NCI-H2081 (cell line): Measurements from ENCODE around the gene CLSTN2.

Experiments used
- DNase-seq, 2 experiments: peaks; one replicate each; lab custom pipeline; 2025; lab: John Stamatoyannopoulos, UW

The CLSTN2 gene

DNA sequence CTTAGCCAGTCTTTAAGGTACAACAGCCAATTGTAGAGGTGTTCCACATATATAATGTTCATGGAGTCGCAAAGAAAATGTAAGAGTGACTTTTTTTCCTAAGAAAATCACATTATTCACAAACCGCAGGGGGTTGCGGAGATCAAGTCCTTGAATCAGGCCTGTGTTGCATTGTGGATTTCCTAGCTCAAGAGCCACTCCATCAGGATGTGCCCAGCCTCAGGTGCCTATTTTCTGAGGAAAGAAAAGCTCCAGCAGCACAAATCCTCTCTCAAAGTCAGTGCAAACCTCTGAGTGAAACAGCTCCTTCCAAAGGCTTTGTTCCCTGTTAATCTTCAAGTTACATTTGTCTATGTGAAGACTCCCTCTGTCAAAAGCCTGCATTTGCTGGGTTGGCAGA, 349.4 kb downstream of the CLSTN2 start:
- DNase-seq: no peak

GRCh38 chr3:140285380-140285779, 350.4 kb downstream of the CLSTN2 start:
- peak in 1 of 2 experiments; percentile 45 for DNase-seq

GRCh38 chr3:140288595-140288994, 353.6 kb downstream of the CLSTN2 start:
- DNase-seq: no peak

DNA sequence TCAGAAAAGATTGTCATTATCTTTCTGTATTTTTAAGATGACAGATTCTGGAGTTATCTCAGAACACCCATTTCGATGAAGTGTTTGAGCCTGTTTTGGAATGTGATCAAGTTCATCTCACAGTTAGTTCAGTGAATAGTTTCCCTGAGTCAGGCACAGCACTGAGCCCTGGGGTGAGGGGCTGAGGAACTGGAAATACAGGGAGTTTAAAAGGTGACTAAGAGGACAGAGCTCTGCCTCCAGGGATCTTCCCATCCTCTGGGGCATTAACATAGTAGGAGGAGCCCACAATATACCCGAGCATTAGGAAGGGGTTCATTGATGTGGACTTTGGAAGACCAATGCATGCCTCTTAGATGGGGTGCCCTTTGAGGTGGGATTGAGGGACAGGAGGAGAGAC, 355.1 kb downstream of the CLSTN2 start:
- DNase-seq: no peak

DNA sequence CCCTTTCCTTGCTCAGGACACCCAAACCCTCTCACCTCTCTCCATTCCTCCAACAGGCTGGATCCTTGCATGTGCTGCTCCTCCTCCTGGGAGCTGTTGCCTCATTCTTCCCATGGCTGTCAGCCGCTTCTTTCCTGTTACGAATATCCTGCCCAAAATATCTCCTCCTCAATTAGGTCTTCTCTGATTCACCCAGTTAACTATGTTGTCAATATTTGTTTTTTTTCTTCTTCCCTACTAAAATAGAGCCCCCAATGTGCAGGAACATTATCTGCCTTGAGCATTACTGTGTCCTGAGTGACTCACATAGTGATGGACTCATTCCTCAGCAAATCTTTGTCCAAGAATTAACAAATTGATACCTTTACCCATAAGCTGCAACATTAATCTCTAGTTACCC, 357.2 kb downstream of the CLSTN2 start:
- DNase-seq: no peak

DNA sequence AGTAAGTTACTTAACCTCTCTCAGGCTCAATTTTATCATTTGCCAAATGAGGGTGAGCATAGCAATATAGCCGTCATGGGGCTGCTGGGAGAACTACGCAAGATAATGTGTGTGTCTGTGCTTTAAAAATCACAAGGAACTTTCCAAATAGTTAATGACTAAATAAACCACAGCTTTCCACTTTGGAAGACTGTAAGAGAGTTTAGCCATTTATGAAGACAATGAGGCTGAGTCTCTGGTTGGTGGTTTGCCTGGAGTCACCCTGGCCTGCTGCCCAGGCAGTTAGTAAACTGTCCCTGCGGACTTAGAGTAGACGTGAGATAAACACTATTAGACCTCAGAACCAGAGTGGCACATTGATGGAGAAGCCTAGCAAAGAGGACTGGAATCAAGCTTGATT, 357.7 kb downstream of the CLSTN2 start:
- DNase-seq: no peak

- DNase-seq: no peak
Observed at GRCh38 chr3:140294058-140294457, 359.1 kb downstream of the CLSTN2 start.

- peak in 1 of 2 experiments; percentile 20 for DNase-seq
Observed at GRCh38 chr3:140296796-140297352, 361.9 kb downstream of the CLSTN2 start.

- no peak for DNase-seq
Observed at GRCh38 chr3:140298043-140298442, 363.1 kb downstream of the CLSTN2 start.

GRCh38 chr3:140298569-140299070, 363.6 kb downstream of the CLSTN2 start:
- no peak for DNase-seq

DNA sequence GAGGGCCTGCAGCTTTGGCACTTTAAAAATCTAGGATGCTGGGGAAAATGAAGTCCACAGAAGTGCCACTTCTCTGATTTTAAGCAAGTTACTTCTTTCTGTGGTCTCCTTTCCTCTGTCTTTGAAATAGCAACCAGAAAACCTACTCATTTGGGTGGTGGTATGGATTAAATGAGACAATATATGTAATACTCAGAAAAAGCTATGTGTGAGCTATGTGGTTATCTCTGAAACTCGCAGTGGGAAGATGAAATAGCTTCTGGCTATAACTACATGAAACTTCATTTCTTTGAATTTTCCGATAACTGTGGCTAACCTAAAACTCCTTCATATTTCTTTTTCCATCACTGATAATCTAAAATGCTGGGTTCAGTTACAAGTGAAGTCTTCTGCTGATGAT, 368.9 kb downstream of the CLSTN2 start:
- DNase-seq: no peak

DNA sequence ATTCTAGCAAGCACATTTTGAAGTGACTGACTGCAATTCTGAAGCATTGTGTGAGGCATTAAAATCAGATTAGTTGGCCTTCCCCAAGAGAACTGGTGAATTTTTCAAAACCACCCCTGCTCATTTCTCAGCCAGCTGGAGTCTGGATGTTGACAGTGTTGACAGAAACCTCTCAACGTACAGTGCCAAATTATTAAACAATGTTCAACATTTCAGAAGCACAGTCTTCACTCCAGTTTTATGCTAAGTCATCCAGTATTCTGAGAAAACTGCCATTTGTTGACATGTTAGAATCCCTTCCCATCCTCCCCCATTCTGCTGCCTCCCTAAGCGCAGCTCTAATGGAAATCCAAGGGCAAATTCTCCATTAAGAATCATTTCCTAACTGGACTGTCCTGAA, 373.6 kb downstream of the CLSTN2 start:
- no peak for DNase-seq

DNA sequence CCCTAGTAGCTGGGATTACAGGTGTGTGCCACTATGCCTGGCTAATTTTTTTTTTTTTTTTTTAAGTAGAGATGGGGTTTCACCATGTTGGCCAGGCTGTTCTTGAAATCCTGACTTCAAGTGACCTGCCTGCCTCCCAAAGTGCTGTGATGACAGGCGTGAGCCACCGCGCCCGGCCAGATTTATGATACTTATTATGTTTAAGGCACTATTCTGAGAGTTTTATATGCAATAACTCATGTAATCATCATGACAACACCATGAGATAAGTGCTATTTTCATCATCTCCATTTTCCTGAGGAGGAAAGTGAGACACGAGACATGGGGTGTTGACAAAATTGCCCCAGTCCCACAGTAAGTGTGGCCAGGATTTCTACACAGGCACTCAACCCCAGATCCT, 376.4 kb downstream of the CLSTN2 start:
- DNase-seq: no peak

DNA sequence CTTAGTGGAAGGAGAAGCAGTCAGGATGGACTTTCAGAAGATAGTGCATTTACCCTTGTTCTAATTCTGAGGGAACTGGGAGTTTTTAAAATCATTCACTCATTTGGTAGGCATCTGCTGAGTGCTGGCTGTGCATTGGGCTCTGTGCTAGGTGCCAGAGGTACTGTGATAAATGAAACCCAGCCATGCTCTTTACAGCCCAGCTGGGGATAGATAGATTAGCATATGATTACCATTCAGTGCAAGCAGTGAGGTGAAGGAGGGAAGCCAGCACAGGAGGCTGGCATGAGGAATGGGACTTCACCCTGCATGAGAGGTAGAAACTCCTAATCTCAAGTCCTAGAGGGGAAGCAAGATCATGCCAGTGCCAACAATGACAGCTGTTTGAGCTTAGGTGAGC, 381.0 kb downstream of the CLSTN2 start:
- no peak for DNase-seq

DNA sequence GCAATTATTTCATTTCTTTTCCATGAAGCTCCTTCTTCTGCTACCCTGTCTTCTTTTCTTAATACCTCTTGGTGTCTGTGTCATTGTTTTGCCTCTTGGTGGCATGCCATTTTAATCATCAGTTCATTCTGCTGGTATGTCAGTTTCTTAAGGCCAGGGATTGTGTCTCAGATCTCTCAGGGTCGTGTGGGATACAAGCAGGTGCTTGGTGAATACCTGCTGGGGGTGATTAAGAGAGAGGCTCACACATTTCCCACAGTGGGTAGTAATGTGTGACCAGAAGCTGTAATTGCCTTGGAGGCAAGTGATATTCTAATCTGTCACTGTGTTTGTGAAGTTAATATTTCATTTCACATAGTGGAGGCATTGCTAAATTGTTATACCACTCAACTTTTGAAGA, 381.5 kb downstream of the CLSTN2 start:
- peak in 1 of 2 experiments; percentile 35 for DNase-seq

DNA sequence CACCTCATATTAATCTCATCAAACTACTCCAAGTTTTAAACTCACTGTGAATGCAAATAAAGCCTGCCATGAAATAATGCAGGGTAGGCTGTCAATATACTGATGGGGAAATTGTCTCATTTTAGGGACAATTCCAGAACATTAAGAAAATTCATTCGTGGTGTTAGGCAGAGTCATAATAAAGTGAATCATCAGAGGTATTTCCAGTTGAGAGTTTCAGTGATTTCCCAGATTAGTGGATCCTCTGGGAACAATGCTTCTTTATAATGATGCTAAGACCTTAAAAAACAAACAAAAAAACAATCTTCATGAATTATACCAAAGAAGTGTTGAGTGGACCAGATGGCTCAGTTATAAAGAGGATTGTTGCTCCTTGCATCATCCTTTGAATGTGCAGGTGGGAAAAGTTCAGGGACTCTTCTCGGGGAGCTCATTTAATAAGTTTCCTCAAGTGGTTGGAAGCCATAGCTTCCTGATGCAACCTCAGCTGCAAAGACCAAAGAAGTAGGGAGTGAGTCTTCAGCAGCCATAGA, 381.9 kb downstream of the CLSTN2 start:
- no peak for DNase-seq

DNA sequence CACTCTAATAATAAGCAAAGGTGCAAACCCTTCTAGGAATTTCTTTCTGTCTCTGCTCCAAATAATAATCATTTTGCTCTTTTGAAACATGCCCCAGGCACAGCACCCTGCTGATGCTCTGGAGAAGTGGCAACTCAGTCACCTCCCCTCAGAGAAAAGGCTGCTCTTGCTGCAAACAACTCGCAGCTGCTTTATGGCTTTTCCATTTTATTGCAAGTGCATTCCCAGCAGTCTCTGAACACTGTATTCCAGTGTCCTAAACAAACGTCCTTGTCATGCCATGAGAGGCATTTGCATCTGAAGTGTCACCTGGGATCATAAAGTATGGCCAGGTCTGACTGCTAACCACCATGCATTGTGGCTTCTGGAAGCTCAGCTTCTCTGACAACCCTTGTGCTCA, 384.8 kb downstream of the CLSTN2 start:
- peak; percentile 34 to 38 for DNase-seq

DNA sequence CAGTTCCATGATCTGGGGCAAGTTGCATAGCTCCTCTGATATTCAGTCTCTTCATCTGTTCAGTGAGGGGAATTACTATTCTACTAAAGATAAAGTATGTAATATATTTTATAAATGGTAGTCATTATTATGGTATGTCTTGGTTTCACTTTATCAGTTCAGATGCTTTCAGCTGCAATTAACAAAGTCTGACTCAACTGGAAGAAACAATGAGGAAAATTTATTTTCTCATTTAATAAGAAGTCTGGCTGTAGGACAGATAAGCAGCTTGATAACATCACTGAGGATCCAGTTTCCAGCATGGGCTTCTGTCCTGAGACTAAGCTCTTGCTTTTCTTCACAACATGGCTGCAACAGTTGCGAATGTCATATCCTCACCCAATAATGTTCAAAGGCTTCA, 388.6 kb downstream of the CLSTN2 start:
- no peak for DNase-seq

DNA sequence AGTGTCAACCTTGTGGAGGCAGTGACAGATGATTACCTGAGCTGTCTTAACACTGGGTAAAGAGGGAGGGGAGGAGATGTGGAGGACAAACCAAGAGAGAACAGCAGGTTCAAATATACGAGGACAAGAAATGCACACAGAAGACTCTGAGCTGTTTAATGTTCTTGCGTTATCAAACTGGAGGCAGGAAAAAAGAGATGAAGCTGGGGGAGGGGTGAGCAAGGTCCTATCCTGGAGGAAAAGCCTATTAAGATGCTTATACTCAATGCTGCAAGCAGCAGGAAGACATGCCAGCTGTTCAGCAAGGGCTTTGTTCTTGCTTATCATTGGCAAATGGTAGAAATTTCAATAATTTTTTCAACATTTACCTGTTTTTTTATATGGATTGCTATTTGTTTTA, 397.1 kb downstream of the CLSTN2 start:
- DNase-seq: no peak

DNA sequence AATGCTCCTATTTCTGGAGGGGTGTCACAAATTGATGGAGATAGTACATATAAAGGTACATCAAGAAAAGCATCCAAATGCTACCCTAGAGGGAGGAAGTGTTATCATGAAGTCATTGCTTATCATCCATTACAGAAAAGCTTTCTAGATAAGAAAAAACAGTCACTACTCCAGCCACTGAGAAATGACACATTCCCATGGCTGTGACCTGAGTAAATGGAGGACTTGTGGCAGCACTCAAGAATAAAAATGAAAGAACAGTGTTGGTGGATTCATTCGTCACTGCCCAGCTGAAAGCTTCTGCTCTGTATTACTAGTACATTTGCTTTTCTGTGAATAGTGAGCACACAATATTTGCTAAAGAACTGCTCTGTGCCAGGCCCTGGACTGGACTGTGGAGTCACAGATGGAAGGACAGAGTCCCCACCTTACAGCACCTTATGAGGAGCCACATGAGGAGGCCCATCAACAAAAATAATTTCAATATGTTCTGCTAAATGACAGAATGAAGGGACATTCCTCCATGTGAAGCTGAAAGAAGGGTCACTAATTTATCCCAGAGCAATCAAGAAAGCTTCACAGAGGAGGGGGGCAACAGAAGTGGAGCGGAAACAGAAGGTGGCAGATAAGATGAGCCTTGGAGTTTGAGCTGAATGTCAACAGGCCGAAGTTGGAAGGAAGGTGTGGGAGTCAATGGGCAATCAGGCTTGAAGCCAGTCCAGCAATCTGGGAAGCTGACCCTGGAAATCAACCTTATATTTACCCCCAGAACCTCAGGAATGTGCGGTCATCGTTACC, 399.3 kb downstream of the CLSTN2 start:
- DNase-seq: no peak

- DNase-seq: no peak
Observed at GRCh38 chr3:140336465-140336864, 401.5 kb downstream of the CLSTN2 start.

- no peak for DNase-seq
Observed at GRCh38 chr3:140338916-140339315, 403.9 kb downstream of the CLSTN2 start.

GRCh38 chr3:140341203-140341602, 406.2 kb downstream of the CLSTN2 start:
- peak; percentile 21 to 65 for DNase-seq
